Muscle of leg (tissue), 11 donors: ENCODE data around the gene SLC24A3. TPM values are rescaled to one million over a fixed set of nuclear protein-coding genes. Genes with fewer than 3 reads are reported as not detected.

Source experiments
- DNase-seq: peaks from one replicate; pipeline ENCODE4 v3.0.0; 2013
- H3K27ac ChIP-seq: one replicate; pipeline ENCODE4 v1.5.1; 2013; ENCODE audit warnings: mild to moderate bottlenecking, low read length, control low read depth
- H3K27me3 ChIP-seq: one replicate; pipeline ENCODE4 v1.6.1; 2013; ENCODE audit warnings: low read length; ENCODE audit not compliant: control insufficient read depth, insufficient read depth
- H3K36me3 ChIP-seq: one replicate; pipeline ENCODE4 v1.6.1; 2013; ENCODE audit warnings: low read length; ENCODE audit not compliant: control insufficient read depth, insufficient read depth
- H3K4me1 ChIP-seq: one replicate; pipeline ENCODE4 v1.6.1; 2013; ENCODE audit warnings: low read length; ENCODE audit not compliant: control insufficient read depth, insufficient read depth
- H3K4me3 ChIP-seq: one replicate; pipeline ENCODE4 v1.5.1; 2013; ENCODE audit warnings: low read length, control low read depth
- H3K9me3 ChIP-seq: replicated peaks from 2 replicates; pipeline ENCODE4 v1.6.1; 2013; ENCODE audit warnings: low read depth, low read length; ENCODE audit not compliant: control insufficient read depth
- WGBS: methylation state at CpG from one replicate; pipeline ENCODE4 v1.1.5; 2013; ENCODE audit warnings: missing lambda C conversion rate; ENCODE audit not compliant: insufficient coverage; 5-methylcytosine and 5-hydroxymethylcytosine counted together
- polyA plus RNA-seq, 8 donors: library from polyadenylated mRNA; unstranded; fragments of 120-200 nt; gene quantifications; one replicate each; pipeline versions ENCODE4 v1.2.1 to v1.2.3, GENCODE V29; 2013; ENCODE audit warnings: inconsistent platforms in 1 of 8, low replicate concordance in 1 of 8; ENCODE audit not compliant: insufficient read length in 8 of 8, insufficient read depth in 1 of 8
- total RNA-seq: library from RNA; stranded (reverse); fragments of 120-200 nt; gene quantifications from one replicate; pipeline ENCODE4 v1.2.4, GENCODE V29; 2013

SLC24A3 gene
- total and polyA plus RNA-seq, 9 donors, result 5.9 to 21.6 (median 17.0) TPM

DNA sequence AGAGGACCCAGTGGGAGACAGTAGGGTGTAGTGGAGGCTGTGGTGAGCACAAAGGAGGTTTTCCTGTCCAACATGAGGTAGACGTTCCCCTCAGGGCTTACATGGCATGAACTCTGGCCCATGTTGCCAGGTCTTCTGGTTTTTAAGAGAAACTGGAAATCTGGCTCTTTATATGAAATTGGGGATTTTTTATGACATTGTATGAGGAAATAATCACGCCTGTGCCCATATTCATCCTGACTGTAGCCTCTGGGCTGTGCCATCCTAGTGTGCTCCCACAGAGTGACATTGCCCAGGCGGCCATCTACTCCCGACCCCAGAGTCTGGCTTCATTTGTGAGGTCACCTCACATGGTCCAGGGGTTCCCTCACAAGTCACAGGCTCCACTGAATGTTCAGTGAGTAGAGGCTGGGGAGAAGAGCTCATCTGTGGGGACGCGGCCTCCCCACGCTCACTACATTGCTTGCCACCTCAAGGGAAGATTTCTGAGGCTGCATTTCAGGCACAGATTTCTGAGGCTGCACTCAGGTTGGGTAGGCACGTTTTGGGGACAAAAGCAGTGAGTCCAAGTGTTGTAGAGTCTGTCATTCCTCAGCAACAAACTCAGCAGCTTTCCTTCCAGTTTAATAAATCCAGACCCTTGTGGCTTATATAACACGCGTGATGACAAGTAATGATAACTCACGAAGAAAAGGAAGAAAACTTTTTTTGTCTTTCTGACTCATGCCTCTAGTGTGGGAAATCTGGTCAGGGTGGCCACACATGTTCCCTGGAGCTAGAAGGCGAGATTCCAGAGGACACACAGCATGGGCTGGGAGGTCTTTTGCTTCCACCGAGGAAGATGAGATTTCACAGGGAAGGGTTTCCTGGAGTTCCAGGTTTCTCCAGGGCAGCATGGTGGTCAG lies 41.7 kb downstream of the SLC24A3 start:
- 47% methylated on average over 3 of the region's 13 CpGs for WGBS
- Histone ChIP-seq H3K36me3 (no peaks in the 10 kb centered on the region), H3K9me3 (no peaks in the 10 kb centered on the region), H3K27me3 (no peaks in the 10 kb centered on the region), H3K4me1 (peaks cover 17% of the 10 kb centered on the region), H3K27ac (no peak overlapping the region), H3K4me3 (no peak overlapping the region)
- peak; percentile 56 for DNase-seq

DNA sequence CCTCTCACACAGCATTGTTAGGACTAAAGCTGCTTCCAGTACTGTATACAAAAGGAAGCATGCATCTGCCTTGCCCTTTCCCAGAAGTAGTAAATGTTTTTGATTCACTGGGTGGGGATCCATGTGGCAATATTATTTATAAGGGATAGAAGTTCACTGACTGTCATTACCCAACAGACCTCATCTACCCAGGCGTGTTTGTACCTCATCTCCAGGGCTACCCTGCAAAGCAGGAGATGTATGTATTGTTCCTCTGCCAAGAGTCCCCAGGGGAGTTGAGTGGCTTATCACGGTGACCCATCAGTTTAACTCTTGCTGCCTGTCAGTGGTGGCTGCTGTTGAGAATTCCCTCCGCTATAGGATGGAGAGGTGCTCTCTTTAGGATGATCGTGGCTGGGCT lies 42.5 kb downstream of the SLC24A3 start:
- H3K27me3 ChIP-seq, result no peaks in the 10 kb centered on the region
- no peak for DNase-seq
- no peaks in the 10 kb centered on the region for H3K36me3 ChIP-seq
- no peak overlapping the region for H3K4me3 ChIP-seq
- no peak overlapping the region for H3K27ac ChIP-seq
- peaks cover 19% of the 10 kb centered on the region for H3K4me1 ChIP-seq
- no peaks in the 10 kb centered on the region for H3K9me3 ChIP-seq
- WGBS, result 78% methylated on average over 3 of the region's 4 CpGs

DNA sequence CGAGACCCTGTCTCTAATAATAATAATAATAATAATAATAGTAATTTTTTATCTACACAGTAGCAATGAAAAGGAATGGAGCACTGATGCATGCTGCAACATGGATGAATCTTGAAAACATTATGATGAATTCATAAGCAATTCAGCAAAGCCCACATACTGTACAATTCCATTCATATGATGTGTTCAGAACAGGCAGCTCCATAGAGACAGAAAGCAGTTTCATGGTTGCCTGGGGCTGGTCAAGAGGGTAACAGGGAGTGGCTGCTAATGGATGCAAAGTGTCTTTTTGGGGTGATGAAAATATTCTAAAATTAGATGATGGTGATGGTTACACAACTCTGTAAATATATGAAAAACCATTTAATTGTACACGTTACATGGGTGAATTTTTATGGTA lies 43.6 kb downstream of the SLC24A3 start:
- WGBS, result no CpG with 5 or more reads among the region's 2 CpGs
- no peak overlapping the region for H3K27ac ChIP-seq
- no peaks in the 10 kb centered on the region for H3K36me3 ChIP-seq
- H3K27me3 ChIP-seq, result no peaks in the 10 kb centered on the region
- DNase-seq, result no peak
- peaks cover 19% of the 10 kb centered on the region for H3K4me1 ChIP-seq
- H3K4me3 ChIP-seq, result no peak overlapping the region
- no peaks in the 10 kb centered on the region for H3K9me3 ChIP-seq

DNA sequence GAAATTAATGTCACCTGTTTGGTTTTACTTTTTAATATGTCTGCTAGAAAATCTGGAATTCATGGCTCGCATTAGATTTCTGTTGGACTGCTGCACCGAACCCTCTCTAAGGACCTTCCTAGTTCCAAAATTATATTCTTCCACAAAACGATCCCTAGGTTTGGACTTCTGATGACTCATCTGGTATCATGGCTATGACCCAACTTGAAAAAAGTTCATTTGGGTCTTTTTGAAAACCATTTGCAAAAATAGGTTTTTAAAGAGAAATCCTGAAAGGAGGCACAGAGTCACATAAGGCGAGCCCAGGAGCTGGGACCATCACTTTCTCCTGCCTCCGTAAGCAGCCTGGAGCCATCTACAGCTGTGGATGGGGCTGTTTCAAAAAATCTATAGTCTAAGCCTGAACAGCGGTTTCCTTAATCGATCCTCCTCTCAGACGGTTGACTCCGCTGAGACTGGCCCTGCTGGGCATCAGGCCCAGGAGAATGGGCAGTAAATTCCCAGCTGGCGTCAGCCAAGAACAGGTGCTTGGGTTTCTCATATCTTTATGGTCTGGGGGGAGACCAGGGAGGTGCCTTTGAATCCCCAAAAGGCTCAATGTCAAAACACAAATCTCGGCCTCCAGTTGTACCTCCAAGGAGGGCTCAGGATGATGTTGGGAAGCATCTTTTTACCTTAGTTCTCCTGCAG lies 44.6 kb downstream of the SLC24A3 start:
- no peak overlapping the region for H3K27ac ChIP-seq
- no peaks in the 10 kb centered on the region for H3K27me3 ChIP-seq
- peaks cover 19% of the 10 kb centered on the region for H3K4me1 ChIP-seq
- H3K9me3 ChIP-seq, result no peaks in the 10 kb centered on the region
- no peak overlapping the region for H3K4me3 ChIP-seq
- DNase-seq, result peak; percentile 73
- H3K36me3 ChIP-seq, result no peaks in the 10 kb centered on the region
- 53% methylated on average over 4 of the region's 11 CpGs for WGBS

DNA sequence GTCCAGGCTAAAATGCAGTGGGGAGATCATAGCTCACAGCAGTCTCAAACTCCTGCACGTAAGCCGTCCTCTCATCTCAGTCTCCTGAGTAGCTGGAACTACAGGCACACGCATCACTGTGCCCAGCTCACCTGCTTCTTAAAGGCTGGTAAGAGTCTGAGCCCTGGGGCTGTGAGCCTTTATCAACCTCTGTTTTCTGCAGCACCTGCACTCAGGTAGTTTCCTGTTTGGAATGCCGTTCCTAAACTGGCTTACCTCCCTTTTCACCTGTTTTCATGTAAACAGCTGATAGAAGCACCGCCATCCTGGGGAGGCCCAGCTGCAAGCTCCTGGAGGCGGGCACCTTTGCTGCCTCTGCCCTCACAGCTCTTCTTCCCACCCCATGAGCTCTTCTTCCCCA lies 45.4 kb downstream of the SLC24A3 start:
- Histone ChIP-seq H3K9me3 (no peaks in the 10 kb centered on the region), H3K27ac (no peak overlapping the region), H3K36me3 (no peaks in the 10 kb centered on the region), H3K4me1 (peaks cover 19% of the 10 kb centered on the region), H3K4me3 (no peak overlapping the region), H3K27me3 (no peaks in the 10 kb centered on the region)
- no peak for DNase-seq
- WGBS, result 73% methylated on average over 6 of the region's 6 CpGs

DNA sequence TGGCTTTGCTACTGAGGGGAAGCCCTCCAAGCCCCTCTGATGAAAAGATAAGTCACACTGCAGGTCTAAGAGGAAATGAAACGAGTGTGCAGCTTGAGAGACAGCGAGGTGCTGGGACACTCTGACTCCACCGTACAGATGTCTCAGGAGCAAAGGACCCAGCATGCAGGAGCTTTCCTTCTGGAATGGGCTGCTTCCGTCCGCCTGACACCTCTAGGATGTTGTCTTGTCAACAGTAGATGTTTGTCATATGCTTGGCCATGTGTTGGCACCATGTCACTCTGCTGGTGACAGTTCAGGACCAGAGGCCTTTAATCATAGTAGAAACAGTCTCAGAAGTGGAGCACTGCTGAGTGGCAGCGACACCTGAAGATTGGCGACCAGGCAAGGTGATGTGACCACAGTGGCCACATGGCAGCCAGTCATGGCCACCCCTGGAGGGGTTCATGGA lies 46.7 kb downstream of the SLC24A3 start:
- H3K4me3 ChIP-seq, result no peak overlapping the region
- WGBS, result 61% methylated on average over 6 of the region's 7 CpGs
- H3K36me3 ChIP-seq, result no peaks in the 10 kb centered on the region
- peak; percentile 22 for DNase-seq
- H3K27me3 ChIP-seq, result no peaks in the 10 kb centered on the region
- no peaks in the 10 kb centered on the region for H3K9me3 ChIP-seq
- no peak overlapping the region for H3K27ac ChIP-seq
- peaks cover 27% of the 10 kb centered on the region for H3K4me1 ChIP-seq

DNA sequence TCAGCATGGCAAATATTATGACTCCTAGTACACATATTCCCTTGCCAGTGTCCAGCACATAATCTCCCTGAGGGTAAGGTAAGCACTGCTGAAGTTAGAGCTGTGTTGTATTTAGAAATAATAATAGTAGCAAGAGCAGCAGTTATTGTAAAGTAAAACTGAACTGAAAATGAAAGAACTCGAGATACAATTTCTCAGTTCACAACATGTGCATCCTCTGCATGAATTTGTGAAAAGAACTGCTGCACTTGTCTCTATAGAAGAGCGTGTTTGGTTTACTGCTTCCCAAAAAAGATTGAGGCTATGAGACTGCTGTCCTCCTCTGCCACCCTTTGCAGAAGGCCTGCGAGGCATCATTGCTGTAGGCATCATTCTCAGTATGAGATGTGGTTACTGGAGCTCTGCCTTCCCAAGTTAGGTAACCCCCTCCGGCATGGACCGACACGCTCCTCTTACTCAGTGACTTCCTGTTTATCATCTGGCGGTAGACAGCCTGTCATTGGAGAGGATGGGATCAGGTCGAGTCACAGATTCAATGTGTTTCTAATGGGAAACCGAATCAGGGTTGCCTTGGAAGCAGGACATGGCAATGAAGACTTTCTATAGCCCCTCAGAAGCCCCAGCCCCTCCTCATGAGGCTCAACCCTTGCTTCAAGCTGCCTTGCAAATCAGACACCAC lies 48.1 kb downstream of the SLC24A3 start:
- no peaks in the 10 kb centered on the region for H3K36me3 ChIP-seq
- H3K9me3 ChIP-seq, result no peaks in the 10 kb centered on the region
- no peaks in the 10 kb centered on the region for H3K27me3 ChIP-seq
- DNase-seq, result no peak
- H3K4me1 ChIP-seq, result peaks cover 27% of the 10 kb centered on the region
- WGBS, result 59% methylated on average over 5 of the region's 9 CpGs
- no peak overlapping the region for H3K27ac ChIP-seq
- H3K4me3 ChIP-seq, result no peak overlapping the region

DNA sequence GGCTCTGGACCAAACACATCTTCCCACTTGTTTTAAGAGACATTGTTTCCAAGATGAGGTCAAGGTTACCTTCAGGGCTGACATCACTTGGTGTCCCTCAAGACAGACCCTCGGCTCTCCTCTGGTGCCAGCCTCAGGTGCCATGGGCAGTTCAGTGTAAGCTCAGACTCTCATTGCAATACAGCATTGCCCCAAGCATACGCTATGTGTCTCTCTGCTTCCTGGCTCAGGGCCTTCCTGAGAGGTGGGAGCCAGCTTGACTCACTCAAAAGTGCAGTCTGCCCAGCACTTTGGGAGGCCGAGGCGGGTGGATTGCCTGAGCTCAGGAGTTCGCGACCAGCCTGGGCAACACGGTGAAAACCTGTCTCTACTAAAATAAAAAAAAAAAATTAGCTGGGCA lies 51.7 kb downstream of the SLC24A3 start:
- no peaks in the 10 kb centered on the region for H3K27me3 ChIP-seq
- 90% methylated on average over 2 of the region's 7 CpGs for WGBS
- H3K27ac ChIP-seq, result no peak overlapping the region
- no peaks in the 10 kb centered on the region for H3K36me3 ChIP-seq
- peaks cover 9% of the 10 kb centered on the region for H3K4me1 ChIP-seq
- H3K4me3 ChIP-seq, result no peak overlapping the region
- DNase-seq, result no peak
- no peaks in the 10 kb centered on the region for H3K9me3 ChIP-seq

DNA sequence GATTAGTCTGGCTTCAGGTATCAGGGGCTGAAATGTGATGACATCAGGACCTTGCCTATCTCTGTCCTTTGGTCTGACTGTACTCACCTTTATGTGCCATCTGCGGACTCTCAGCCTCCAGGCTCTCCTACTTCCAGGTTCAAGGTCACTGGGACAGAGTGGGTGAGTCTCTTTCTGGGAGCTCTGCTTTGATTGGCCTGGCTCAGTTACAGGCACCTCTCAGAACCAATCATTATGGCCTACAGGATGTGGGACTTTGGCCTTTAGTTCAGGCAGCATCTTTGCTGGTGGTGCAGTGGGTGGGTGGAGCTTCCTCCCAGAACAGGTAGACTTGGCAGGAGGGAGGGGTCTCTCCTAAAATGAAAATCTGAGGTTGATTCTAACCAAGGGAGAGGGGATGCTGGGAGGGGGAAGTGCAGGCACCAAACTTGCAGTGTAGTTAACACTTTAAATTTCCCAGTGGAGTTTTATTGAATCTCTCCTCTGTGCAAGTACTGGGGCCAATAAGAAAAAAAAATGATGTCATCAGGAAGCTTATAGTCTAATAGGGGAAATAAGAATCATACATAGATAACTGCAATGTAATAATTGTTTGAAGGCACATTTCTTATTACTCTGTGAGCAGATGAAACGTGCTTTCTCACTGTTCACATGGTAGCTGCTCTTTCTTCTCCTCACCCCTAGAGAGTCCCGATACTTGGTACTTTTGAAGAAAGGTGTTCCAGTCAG lies 53.4 kb downstream of the SLC24A3 start:
- H3K36me3 ChIP-seq, result no peaks in the 10 kb centered on the region
- 83% methylated on average over 1 of the region's 3 CpGs for WGBS
- no peak overlapping the region for H3K27ac ChIP-seq
- no peak overlapping the region for H3K4me3 ChIP-seq
- no peaks in the 10 kb centered on the region for H3K27me3 ChIP-seq
- peaks cover 7% of the 10 kb centered on the region for H3K4me1 ChIP-seq
- no peak for DNase-seq
- H3K9me3 ChIP-seq, result no peaks in the 10 kb centered on the region
